GM12878 (cell line): ENCODE results near the gene POLK. TPM values are rescaled to one million over a fixed set of nuclear protein-coding genes. Genes with fewer than 3 reads are reported as not detected.

Source experiments
- ATAC-seq: fragments of 200-7000 bp; cut with Tn5 transposase; 3 replicates; pipeline ENCODE4 v1.9.1; 2020; ENCODE audit warnings: mild to moderate bottlenecking, moderate library complexity
- BruUV-seq: library from RNA; stranded (reverse); fragments of 400-500 nt; replicated peaks from 2 replicates; lab custom pipeline; 2021; lab: Mats Ljungman, UMichigan
- CTCF ChIA-PET: fragments of 300-600 bp; sonication (Branson Sonifier 250); formaldehyde crosslinking; extraction: SDS; loops from one replicate; lab custom pipeline; 2021; ENCODE audit warnings: inconsistent platforms; lab: Yijun Ruan, JAX
- POLR2A ChIA-PET: fragments of 350-600 bp; formaldehyde crosslinking; extraction: SDS; loops from one replicate; lab custom pipeline; 2021; ENCODE audit warnings: inconsistent platforms; lab: Charles Lee
- RAD21 ChIA-PET: fragments of 300-600 bp; sonication (Branson Sonifier 250); formaldehyde crosslinking; loops from one replicate; lab custom pipeline; 2023; ENCODE audit warnings: antibody characterized with exemption; ENCODE audit not compliant: unreplicated experiment; lab: Charles Lee
- SMC1A ChIA-PET: fragments of 300-600 bp; sonication (Branson Sonifier 250); formaldehyde crosslinking; loops from one replicate; lab custom pipeline; 2023; ENCODE audit not compliant: unreplicated experiment, uncharacterized antibody; lab: Charles Lee
- DNase-seq: peaks from one replicate; pipeline ENCODE4 v3.0.0-alpha.2; 2011; ENCODE audit warnings: low read depth, low spot score
- FAIRE-seq: peaks from 3 replicates; lab custom pipeline; 2011; peaks lifted over from hg19 to GRCh38; lab: Jason Lieb, UNC
- H2AFZ ChIP-seq: 2 replicates; pipeline ENCODE4 v1.6.0; 2011; ENCODE audit warnings: low read depth, low read length, control low read depth; ENCODE audit not compliant: control insufficient read depth
- H3K27ac ChIP-seq: 2 replicates; pipeline ENCODE4 v1.5.1; 2011; ENCODE audit warnings: control low read depth; ENCODE audit not compliant: control insufficient read depth, insufficient read depth
- H3K27me3 ChIP-seq, 2 experiments: replicated peaks in 1 of 2; 2 replicates each; pipeline versions ENCODE4 v1.6.0 to v1.6.1; 2011; ENCODE audit warnings: low read length in 1 of 2; ENCODE audit not compliant: control insufficient read depth in 2 of 2, insufficient read depth in 2 of 2
- H3K36me3 ChIP-seq, 2 experiments: 2 replicates each; pipeline ENCODE4 v1.5.1; 2011; ENCODE audit warnings: low read length in 1 of 2; ENCODE audit not compliant: control insufficient read depth in 2 of 2, insufficient read depth in 2 of 2
- H3K4me1 ChIP-seq: 2 replicates; pipeline ENCODE4 v1.6.1; 2011; ENCODE audit warnings: mild to moderate bottlenecking, low read length, moderate library complexity, mixed read lengths; ENCODE audit not compliant: control insufficient read depth, insufficient read depth
- H3K4me2 ChIP-seq: 2 replicates; pipeline ENCODE4 v1.6.0; 2011; ENCODE audit warnings: control low read depth; ENCODE audit not compliant: control insufficient read depth, insufficient read depth
- H3K4me3 ChIP-seq: fragments of 200-600 bp; sonication (generic); 2 replicates; pipeline ENCODE4 v1.5.1; 2016
- H3K79me2 ChIP-seq: 2 replicates; pipeline ENCODE4 v1.6.0; 2011; ENCODE audit warnings: low read length; ENCODE audit not compliant: control insufficient read depth, insufficient read depth
- H3K9ac ChIP-seq: 2 replicates; pipeline ENCODE4 v1.8.0; 2011; ENCODE audit warnings: low read length, control low read depth, mixed read lengths; ENCODE audit not compliant: control insufficient read depth, insufficient read depth
- H3K9me3 ChIP-seq: replicated peaks from 3 replicates; pipeline ENCODE4 v1.5.1; 2011; ENCODE audit warnings: mild to moderate bottlenecking, low read length; ENCODE audit not compliant: control insufficient read depth, insufficient read depth
- H4K20me1 ChIP-seq: 2 replicates; pipeline ENCODE4 v1.6.0; 2011; ENCODE audit not compliant: control insufficient read depth, insufficient read depth
- ATF3 ChIP-seq: IDR thresholded peaks from 2 replicates; pipeline ENCODE4 v1.6.1; 2011; ENCODE audit warnings: low read depth, mild to moderate bottlenecking, low read length, moderate library complexity, borderline replicate concordance; ENCODE audit errors: extremely low read depth
- ESRRA ChIP-seq: IDR thresholded peaks from 2 replicates; pipeline ENCODE4 v1.6.1; 2012; ENCODE audit warnings: mild to moderate bottlenecking, low read length, improper control_type of control experiment
- FOXK2 ChIP-seq: fragments of 450-650 bp; IDR thresholded peaks from 2 replicates; pipeline ENCODE4 v1.6.1; 2017; ENCODE audit warnings: mild to moderate bottlenecking, moderate library complexity
- JUNB ChIP-seq: IDR thresholded peaks from 2 replicates; pipeline ENCODE4 v1.6.1; 2016; ENCODE audit warnings: antibody characterized with exemption, mild to moderate bottlenecking
- KDM1A ChIP-seq: fragments of 200-600 bp; sonication (generic); IDR thresholded peaks from 2 replicates; pipeline ENCODE4 v1.6.1; 2016; ENCODE audit warnings: borderline replicate concordance
- MAX ChIP-seq: IDR thresholded peaks from 2 replicates; pipeline ENCODE4 v1.6.1; 2012; ENCODE audit warnings: low read depth, low read length, improper control_type of control experiment
- NFYA ChIP-seq: IDR thresholded peaks from 2 replicates; pipeline ENCODE4 v1.6.1; 2011; ENCODE audit warnings: low read depth, mild to moderate bottlenecking, low read length, improper control_type of control experiment, borderline replicate concordance
- NR2C2 ChIP-seq: IDR thresholded peaks from 2 replicates; pipeline ENCODE4 v1.6.1; 2011; ENCODE audit warnings: borderline replicate concordance, low read depth; ENCODE audit not compliant: control insufficient read depth, insufficient read length
- NR2F1 ChIP-seq: fragments of 450-650 bp; conservative IDR thresholded peaks from 2 replicates; pipeline ENCODE4 v1.6.1; 2017; ENCODE audit warnings: mild to moderate bottlenecking
- RB1 ChIP-seq: fragments of 450-650 bp; formaldehyde crosslinking; IDR thresholded peaks from 2 replicates; pipeline ENCODE4 v1.6.1; 2017; ENCODE audit warnings: mild to moderate bottlenecking, borderline replicate concordance
- RBBP5 ChIP-seq: fragments of 200-600 bp; sonication (generic); conservative IDR thresholded peaks from 2 replicates; pipeline ENCODE4 v1.6.1; 2016
- RELA ChIP-seq: fragments of 450-650 bp; IDR thresholded peaks from 2 replicates; pipeline ENCODE4 v1.8.0; 2014; ENCODE audit warnings: borderline replicate concordance; ENCODE audit not compliant: partially characterized antibody
- RFX5 ChIP-seq: IDR thresholded peaks from 2 replicates; pipeline ENCODE4 v1.6.1; 2011; ENCODE audit warnings: low read depth, low read length, improper control_type of control experiment
- SREBF2 ChIP-seq: IDR thresholded peaks from 2 replicates; pipeline ENCODE4 v1.6.1; 2012; ENCODE audit warnings: mild to moderate bottlenecking, low read length
- ZSCAN29 ChIP-seq: fragments of 450-650 bp; IDR thresholded peaks from 2 replicates; pipeline ENCODE4 v1.6.1; 2017; ENCODE audit warnings: mild to moderate bottlenecking, moderate library complexity
- WGBS: methylation state at CpG from one replicate; pipeline ENCODE4 v1.1.6; 2016; ENCODE audit warnings: low lambda C conversion rate; ENCODE audit not compliant: insufficient replicate concordance, insufficient coverage; ENCODE audit errors: missing lambda C conversion rate; 5-methylcytosine and 5-hydroxymethylcytosine counted together
- in situ Hi-C: fragments of 300-500 bp; cut with MboI; formaldehyde crosslinking; loops from 9 replicates; pipeline ENCODE4 v1.14.3; 2018; ENCODE audit warnings: mixed read lengths
- intact Hi-C: fragments of 100-400 bp; cut with micrococcal nuclease; formaldehyde crosslinking; loops from one replicate; pipeline ENCODE4 v1.14.2; 2022; ENCODE audit not compliant: unreplicated experiment
- polyA plus RNA-seq, 11 experiments: library from polyadenylated mRNA; depleted of rRNA in 4 of 11; unstranded in 6 of 11; stranded (reverse) in 5 of 11; fragments of >200 nt; fragmentation: Nextera tagmentation in 4 of 11; fragmentation: Illumina TruSeq in 1 of 11; extraction: Ambion mirVana in 4 of 11; extraction: Trizol in 1 of 11; gene quantifications; 1 replicate in 1 of 11; 2 replicates in 10 of 11; pipeline versions ENCODE4 v1.2.1 to v1.2.3, GENCODE V29; 2011 to 2016; ENCODE audit warnings: inconsistent platforms in 2 of 11, missing spikeins in 2 of 11, low read depth in 1 of 11
- total RNA-seq, 4 experiments: library from RNA; depleted of rRNA in 3 of 4; stranded (reverse); fragments of >200 nt in 3 of 4; fragmentation: Illumina TruSeq in 1 of 4; extraction: Trizol in 1 of 4; gene quantifications; 2 replicates each; pipeline versions ENCODE4 v1.2.1 to v1.2.3, GENCODE V29; 2013 to 2021
- TF ChIP-seq, protein P1 (sequence below): IDR thresholded peaks from 2 replicates; pipeline ENCODE4 v1.6.1; 2012; ENCODE audit warnings: low read length, inconsistent platforms
- TF ChIP-seq, protein P2 (sequence below): IDR thresholded peaks from 2 replicates; pipeline ENCODE4 v1.6.1; 2012; ENCODE audit warnings: low read depth, low read length, improper control_type of control experiment

Gene POLK
- total and polyA plus RNA-seq, 10 of the 15 experiments (the other 5 are each of a cell fraction or from before 2014, with no cell fraction given) = 10.4 to 47.6 (median 29.0) TPM

- TF ChIP-seq MAX (no peak), ZSCAN29 (no peak), KDM1A (no peak), SREBF2 (no peak), NFYA (no peak), NR2C2 (no peak), JUNB (no peak), RELA (no peak)
- TF ChIP-seq, protein P1, sequence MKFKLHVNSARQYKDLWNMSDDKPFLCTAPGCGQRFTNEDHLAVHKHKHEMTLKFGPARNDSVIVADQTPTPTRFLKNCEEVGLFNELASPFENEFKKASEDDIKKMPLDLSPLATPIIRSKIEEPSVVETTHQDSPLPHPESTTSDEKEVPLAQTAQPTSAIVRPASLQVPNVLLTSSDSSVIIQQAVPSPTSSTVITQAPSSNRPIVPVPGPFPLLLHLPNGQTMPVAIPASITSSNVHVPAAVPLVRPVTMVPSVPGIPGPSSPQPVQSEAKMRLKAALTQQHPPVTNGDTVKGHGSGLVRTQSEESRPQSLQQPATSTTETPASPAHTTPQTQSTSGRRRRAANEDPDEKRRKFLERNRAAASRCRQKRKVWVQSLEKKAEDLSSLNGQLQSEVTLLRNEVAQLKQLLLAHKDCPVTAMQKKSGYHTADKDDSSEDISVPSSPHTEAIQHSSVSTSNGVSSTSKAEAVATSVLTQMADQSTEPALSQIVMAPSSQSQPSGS = no peak
Observed at GRCh38 chr5:75608870-75609269, 97.2 kb downstream of the POLK start (continued).

GRCh38 chr5:75610201-75610600 lies 98.5 kb downstream of the POLK start:
- no peaks in the 10 kb centered on the region for H3K27me3 ChIP-seq
- no TSS peak for BruUV-seq
- H3K9me3 ChIP-seq = no peaks in the 10 kb centered on the region
- H2AFZ ChIP-seq = no peak overlapping the region
- H3K4me2 ChIP-seq = no peak overlapping the region
- ChIA-PET CTCF (no interaction called here), SMC1A (no interaction called here), POLR2A (no interaction called here), RAD21 (no interaction called here)
- in situ Hi-C loops (no loop called here), intact Hi-C loops (no loop called here)
- H3K36me3 ChIP-seq = no peaks in the 10 kb centered on the region
- TF ChIP-seq ESRRA (no peak), NR2F1 (no peak), KDM1A (no peak), RB1 (no peak), FOXK2 (no peak), RFX5 (no peak), RBBP5 (no peak), ATF3 (no peak)
- TF ChIP-seq, protein P1 = no peak
- TF ChIP-seq, protein P2, sequence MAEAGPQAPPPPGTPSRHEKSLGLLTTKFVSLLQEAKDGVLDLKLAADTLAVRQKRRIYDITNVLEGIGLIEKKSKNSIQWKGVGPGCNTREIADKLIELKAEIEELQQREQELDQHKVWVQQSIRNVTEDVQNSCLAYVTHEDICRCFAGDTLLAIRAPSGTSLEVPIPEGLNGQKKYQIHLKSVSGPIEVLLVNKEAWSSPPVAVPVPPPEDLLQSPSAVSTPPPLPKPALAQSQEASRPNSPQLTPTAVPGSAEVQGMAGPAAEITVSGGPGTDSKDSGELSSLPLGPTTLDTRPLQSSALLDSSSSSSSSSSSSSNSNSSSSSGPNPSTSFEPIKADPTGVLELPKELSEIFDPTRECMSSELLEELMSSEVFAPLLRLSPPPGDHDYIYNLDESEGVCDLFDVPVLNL = no peak
- WGBS = 84% methylated on average over 5 of the region's 5 CpGs
- no peaks in the 10 kb centered on the region for H4K20me1 ChIP-seq
- no peaks in the 10 kb centered on the region for H3K4me1 ChIP-seq
- no peak overlapping the region for H3K9ac ChIP-seq
- no peak overlapping the region for H3K4me3 ChIP-seq
- H3K27ac ChIP-seq = no peak overlapping the region
- no peaks in the 10 kb centered on the region for H3K79me2 ChIP-seq
- ATAC-seq (no peak), DNase-seq (no peak), FAIRE-seq (no peak)
